SK-N-SH (cell line): ENCODE results near the gene GLCCI1.

Source experiments
- CHD2 ChIP-seq: fragments of 150-350 bp; IDR thresholded peaks from 2 replicates; pipeline ENCODE4 v1.6.1; 2018; ENCODE audit warnings: low read length; ENCODE audit not compliant: partially characterized antibody
- CTCF ChIP-seq: fragments of 200-600 bp; sonication (generic); IDR thresholded peaks from 2 replicates; pipeline ENCODE4 v1.6.1; 2017; ENCODE audit warnings: antibody characterized with exemption, mild to moderate bottlenecking, moderate library complexity
- EP300 ChIP-seq, 2 experiments: IDR thresholded peaks; 2 replicates each; pipeline versions ENCODE4 v1.4.0 to v1.6.1; 2012; ENCODE audit warnings: borderline replicate concordance in 1 of 2, low read depth in 1 of 2, low read length in 1 of 2

DNA sequence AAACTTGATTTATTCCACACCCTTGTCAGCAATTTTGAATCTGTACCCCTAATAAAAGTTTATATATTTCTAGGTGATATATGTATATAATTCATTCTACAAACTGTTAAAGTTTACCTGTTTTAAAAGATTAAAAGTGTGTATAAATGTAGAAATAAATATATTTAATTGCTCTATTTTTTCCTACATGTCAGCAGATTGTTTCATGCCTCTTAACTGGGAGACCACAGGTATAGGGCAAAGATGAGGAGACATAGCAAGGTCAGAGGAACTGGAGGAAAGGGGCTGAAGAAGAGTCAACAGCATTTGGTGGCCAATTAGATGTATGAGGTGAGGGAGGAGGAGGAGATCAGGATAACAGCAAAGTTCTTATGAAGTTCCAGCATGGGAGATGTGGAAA, 109.8 kb downstream of the GLCCI1 start:
- TF ChIP-seq CTCF (no peak), CHD2 (no peak), EP300 (IDR thresholded peaks at IDR 0.05; ENCODE audit: borderline replicate concordance in 1 of 2, low read depth in 1 of 2, low read length in 1 of 2) (no peak)
